Jurkat, Clone E6-1 (cell line): ENCODE measurements around the gene HPD.
"Not testable (repeated sequence)": the region's sequence is repeated elsewhere in the genome, so short reads cannot be mapped to it uniquely, and the experiment has no call there.

Source experiments
- DNase-seq: peaks from one replicate; pipeline ENCODE4 v3.0.0-alpha.2; 2011; ENCODE audit warnings: low read depth, low spot score
- H3K4me3 ChIP-seq: 2 replicates; pipeline ENCODE4 v1.5.1; 2011; ENCODE audit warnings: mild to moderate bottlenecking, low read length, control low read depth, moderate library complexity

HPD gene

GRCh38 chr12:121792607-121793439 lies 65.8 kb downstream of the HPD start:
- H3K4me3 ChIP-seq, result peak overlapping the region; percentile 69
- no peak for DNase-seq

DNA sequence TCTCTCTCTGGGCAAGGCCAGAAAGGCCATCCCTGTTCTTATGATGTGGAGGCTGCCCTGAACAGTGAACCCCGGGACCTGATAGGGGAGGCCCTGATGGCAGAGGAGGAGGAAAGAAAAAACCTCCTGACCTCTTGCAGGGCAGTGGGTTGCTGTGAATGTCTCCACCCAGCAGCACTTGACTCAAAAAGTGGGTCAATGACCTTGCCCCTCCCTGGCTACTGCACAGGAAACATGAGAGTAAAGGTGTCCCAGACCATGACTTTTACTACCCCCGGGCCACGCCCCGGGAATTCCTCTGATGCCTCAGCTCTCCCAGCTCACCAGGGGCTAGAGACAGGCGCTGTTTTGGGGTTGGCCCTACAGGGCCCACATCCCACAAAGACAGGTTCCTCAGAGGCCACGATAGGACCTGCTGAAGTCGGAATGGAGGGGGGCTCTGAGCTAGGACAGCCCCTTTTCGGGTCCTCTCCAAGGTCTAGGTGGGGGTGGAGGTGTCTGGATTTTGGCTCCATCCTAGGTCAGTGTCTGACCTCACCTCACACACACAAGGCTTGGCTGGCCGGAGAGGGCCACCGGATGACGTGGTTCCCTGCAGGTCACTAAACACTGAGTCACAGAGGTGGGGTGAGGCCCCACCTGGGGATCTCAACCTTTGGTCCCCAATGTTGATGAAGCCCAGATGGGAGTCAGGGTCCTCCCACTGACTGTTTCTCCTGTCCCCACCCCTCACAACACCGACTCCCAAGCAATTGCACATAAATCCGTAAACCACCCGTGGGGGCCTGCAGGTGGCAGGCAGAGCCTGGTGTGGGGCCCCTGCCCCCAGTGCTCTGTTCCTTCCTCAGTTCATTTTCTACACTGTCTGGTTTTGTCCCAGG lies 66.7 kb downstream of the HPD start:
- H3K4me3 ChIP-seq, result peak overlapping the region; percentile 69

DNA sequence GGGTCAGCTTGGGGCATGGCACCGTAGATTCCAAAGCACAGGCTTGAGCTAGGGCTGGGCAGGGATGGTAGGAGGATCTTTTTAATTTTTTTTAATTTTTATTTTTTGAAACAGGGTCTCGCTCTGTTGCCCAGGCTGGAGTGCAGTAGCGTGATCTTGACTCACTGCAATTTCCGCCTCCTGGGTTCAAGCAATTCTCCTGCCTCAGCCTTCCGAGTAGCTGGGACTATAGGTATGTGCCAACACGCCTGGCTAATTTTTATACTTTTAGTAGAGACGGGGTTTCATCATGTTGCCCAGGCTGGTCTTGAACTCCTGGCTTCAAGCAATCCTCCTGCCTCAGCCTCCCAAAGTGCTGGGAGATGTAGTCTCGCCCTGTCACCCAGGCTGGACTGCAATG lies 67.9 kb downstream of the HPD start:
- DNase-seq, H3K4me3 ChIP-seq: not testable (repeated sequence)

More for the DNA sequence above, 66.7 kb downstream of the HPD start:
- no peak for DNase-seq

- peak overlapping the region; percentile 49 for H3K4me3 ChIP-seq
- DNase-seq, result peak; percentile 93
Observed at GRCh38 chr12:121789800-121790728, 68.6 kb downstream of the HPD start.
